Neuronal stem cell (in vitro differentiated cells): Measurements from ENCODE around the gene TMEM178A.
A peak's percentile ranks its signal among the peaks of the same experiment; 100 is the strongest.

ENCODE experiments used
- DNase-seq: peaks from one replicate; pipeline ENCODE4 v3.0.0-alpha.2; 2013; ENCODE audit warnings: low spot score
- H2AFZ ChIP-seq: one replicate; pipeline ENCODE4 v1.6.1; 2013; ENCODE audit warnings: mild to moderate bottlenecking, low read length, inconsistent platforms
- H2AK5ac ChIP-seq: 2 replicates; pipeline ENCODE4 v1.6.1; 2013; ENCODE audit warnings: low read depth, mild to moderate bottlenecking, inconsistent platforms, low read length, moderate library complexity, mixed read lengths
- H2BK120ac ChIP-seq: 2 replicates; pipeline ENCODE4 v1.6.1; 2013; ENCODE audit warnings: low read depth, mild to moderate bottlenecking, inconsistent platforms, low read length, moderate library complexity, mixed read lengths
- H2BK12ac ChIP-seq: one replicate; pipeline ENCODE4 v1.6.1; 2013; ENCODE audit warnings: low read length, inconsistent platforms
- H2BK15ac ChIP-seq: 2 replicates; pipeline ENCODE4 v1.6.1; 2013; ENCODE audit warnings: mild to moderate bottlenecking, low read length, inconsistent platforms, mixed read lengths
- H2BK5ac ChIP-seq: one replicate; pipeline ENCODE4 v1.6.1; 2013; ENCODE audit warnings: inconsistent platforms, mild to moderate bottlenecking, low read length, moderate library complexity
- H3K14ac ChIP-seq: one replicate; pipeline ENCODE4 v1.6.1; 2013; ENCODE audit warnings: low read length, inconsistent platforms
- H3K18ac ChIP-seq: 2 replicates; pipeline ENCODE4 v1.6.1; 2013; ENCODE audit warnings: low read length, inconsistent platforms
- H3K23ac ChIP-seq: 2 replicates; pipeline ENCODE4 v1.6.1; 2013; ENCODE audit warnings: low read depth, mild to moderate bottlenecking, mixed read lengths, low read length, inconsistent platforms; ENCODE audit not compliant: poor library complexity
- H3K27ac ChIP-seq: replicated peaks from 3 replicates; pipeline ENCODE4 v1.5.1; 2013; ENCODE audit warnings: low read length, inconsistent platforms
- H3K27me3 ChIP-seq, 3 experiments: 2 replicates each; pipeline ENCODE4 v1.6.1; 2013; ENCODE audit warnings: low read length in 3 of 3, mild to moderate bottlenecking in 2 of 3, inconsistent platforms in 1 of 3, low read depth in 1 of 3, mixed read lengths in 1 of 3, moderate library complexity in 1 of 3; ENCODE audit not compliant: control insufficient read depth in 3 of 3, insufficient read depth in 3 of 3
- H3K36me3 ChIP-seq, 2 donors: replicated peaks in 1 of 2; 2 replicates each; pipeline ENCODE4 v1.6.1; 2013; ENCODE audit warnings: low read length in 2 of 2; ENCODE audit not compliant: control insufficient read depth in 2 of 2, insufficient read depth in 2 of 2
- H3K4ac ChIP-seq: 2 replicates; pipeline ENCODE4 v1.6.1; 2013; ENCODE audit warnings: inconsistent platforms, mild to moderate bottlenecking, low read length, moderate library complexity
- H3K4me1 ChIP-seq, 2 donors: 1 replicate in 1 of 2; 2 replicates in 1 of 2; pipeline ENCODE4 v1.6.1; 2013; ENCODE audit warnings: low read length in 2 of 2, low read depth in 1 of 2; ENCODE audit not compliant: control insufficient read depth in 2 of 2, insufficient read depth in 1 of 2
- H3K4me2 ChIP-seq: one replicate; pipeline ENCODE4 v1.6.1; 2013; ENCODE audit warnings: mild to moderate bottlenecking, low read length, inconsistent platforms; ENCODE audit not compliant: insufficient read depth, poor library complexity, severe bottlenecking
- H3K4me3 ChIP-seq, 2 donors: 2 replicates each; pipeline ENCODE4 v1.5.1; 2013; ENCODE audit warnings: low read length in 2 of 2, mild to moderate bottlenecking in 2 of 2, inconsistent platforms in 1 of 2, moderate library complexity in 1 of 2
- H3K79me1 ChIP-seq: one replicate; pipeline ENCODE4 v1.6.1; 2013; ENCODE audit warnings: low read depth, mild to moderate bottlenecking, inconsistent platforms, low read length, moderate library complexity
- H3K9ac ChIP-seq: one replicate; pipeline ENCODE4 v1.6.1; 2013; ENCODE audit warnings: mild to moderate bottlenecking, low read depth, low read length, inconsistent platforms; ENCODE audit not compliant: poor library complexity
- H3K9me3 ChIP-seq, 2 donors: replicated peaks in 1 of 2; 2 replicates each; pipeline versions ENCODE3 to v1.6.1; 2013; ENCODE audit warnings: low read length in 2 of 2, mild to moderate bottlenecking in 2 of 2, inconsistent platforms in 1 of 2, low read depth in 1 of 2, mixed read lengths in 1 of 2, moderate library complexity in 1 of 2; ENCODE audit not compliant: control insufficient read depth in 2 of 2, insufficient read depth in 1 of 2
- H4K8ac ChIP-seq: one replicate; pipeline ENCODE4 v1.6.1; 2013; ENCODE audit warnings: low read depth, mild to moderate bottlenecking, inconsistent platforms, low read length, moderate library complexity
- H4K91ac ChIP-seq: one replicate; pipeline ENCODE4 v1.6.1; 2013; ENCODE audit warnings: low read length, low read depth, mild to moderate bottlenecking, inconsistent platforms; ENCODE audit not compliant: poor library complexity
- WGBS, 2 donors: extraction: QIAGEN DNeasy Blood & Tissue Kit; methylation state at CpG; one replicate each; pipeline ENCODE4 v1.1.7; 2013; ENCODE audit warnings: missing lambda C conversion rate in 2 of 2, mixed read lengths in 1 of 2; ENCODE audit not compliant: insufficient read length in 2 of 2, insufficient replicate concordance in 1 of 2; ENCODE audit errors: extremely low coverage in 2 of 2; 5-methylcytosine and 5-hydroxymethylcytosine counted together

The TMEM178A gene

GRCh38 chr2:39757156-39757555, 91.4 kb downstream of the TMEM178A start:
- Histone ChIP-seq H2BK120ac (no peak overlapping the region), H3K4me3 (peak overlapping the region in 1 of 2 donors; percentile 47), H2BK15ac (no peak overlapping the region), H3K4ac (no peak overlapping the region), H4K8ac (no peak overlapping the region), H3K27ac (no peak overlapping the region), H3K9me3 (peaks cover 0 to 3% of the 10 kb centered on the region in 2 donors), H3K79me1 (no peaks in the 10 kb centered on the region), H3K27me3 (no peaks in the 10 kb centered on the region), H2AFZ (no peak overlapping the region), H3K4me2 (no peak overlapping the region), H2BK5ac (no peak overlapping the region), H3K36me3 (peaks cover 12 to 50% of the 10 kb centered on the region in 2 donors), H3K4me1 (no peaks in the 10 kb centered on the region), H2AK5ac (no peak overlapping the region), H4K91ac (no peak overlapping the region), H3K14ac (no peak overlapping the region), H3K23ac (no peak overlapping the region), H3K9ac (no peak overlapping the region), H3K18ac (no peak overlapping the region), H2BK12ac (no peak overlapping the region)
- no CpG with 5 or more reads among the region's 4 CpGs for WGBS, 2 donors
- no peak for DNase-seq

GRCh38 chr2:39762448-39762847, 96.7 kb downstream of the TMEM178A start:
- Histone ChIP-seq H3K27me3 (no peaks in the 10 kb centered on the region), H2BK5ac (no peak overlapping the region), H2AK5ac (no peak overlapping the region), H2AFZ (no peak overlapping the region), H3K27ac (no peak overlapping the region), H3K9ac (no peak overlapping the region), H3K79me1 (no peaks in the 10 kb centered on the region), H3K36me3 (peaks cover 4 to 29% of the 10 kb centered on the region in 2 donors), H4K91ac (no peak overlapping the region), H2BK15ac (no peak overlapping the region), H2BK120ac (no peak overlapping the region), H3K23ac (no peak overlapping the region), H3K18ac (no peak overlapping the region), H3K4ac (no peak overlapping the region), H3K4me2 (no peak overlapping the region), H2BK12ac (no peak overlapping the region), H4K8ac (no peak overlapping the region), H3K4me3 (no peak overlapping the region), H3K9me3 (no peaks in the 10 kb centered on the region), H3K4me1 (no peaks in the 10 kb centered on the region), H3K14ac (no peak overlapping the region)
- no CpG with 5 or more reads among the region's 2 CpGs for WGBS, 2 donors
- no peak for DNase-seq
